ENCODE measurements around the gene NELFB.

GRCh38 chr9:137236238-137236935, 18.7 kb upstream of the NELFB start:
- TF ChIP-seq, protein P1, sequence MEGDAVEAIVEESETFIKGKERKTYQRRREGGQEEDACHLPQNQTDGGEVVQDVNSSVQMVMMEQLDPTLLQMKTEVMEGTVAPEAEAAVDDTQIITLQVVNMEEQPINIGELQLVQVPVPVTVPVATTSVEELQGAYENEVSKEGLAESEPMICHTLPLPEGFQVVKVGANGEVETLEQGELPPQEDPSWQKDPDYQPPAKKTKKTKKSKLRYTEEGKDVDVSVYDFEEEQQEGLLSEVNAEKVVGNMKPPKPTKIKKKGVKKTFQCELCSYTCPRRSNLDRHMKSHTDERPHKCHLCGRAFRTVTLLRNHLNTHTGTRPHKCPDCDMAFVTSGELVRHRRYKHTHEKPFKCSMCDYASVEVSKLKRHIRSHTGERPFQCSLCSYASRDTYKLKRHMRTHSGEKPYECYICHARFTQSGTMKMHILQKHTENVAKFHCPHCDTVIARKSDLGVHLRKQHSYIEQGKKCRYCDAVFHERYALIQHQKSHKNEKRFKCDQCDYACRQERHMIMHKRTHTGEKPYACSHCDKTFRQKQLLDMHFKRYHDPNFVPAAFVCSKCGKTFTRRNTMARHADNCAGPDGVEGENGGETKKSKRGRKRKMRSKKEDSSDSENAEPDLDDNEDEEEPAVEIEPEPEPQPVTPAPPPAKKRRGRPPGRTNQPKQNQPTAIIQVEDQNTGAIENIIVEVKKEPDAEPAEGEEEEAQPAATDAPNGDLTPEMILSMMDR (IDR thresholded peaks at IDR 0.05): peak; percentile 98
- no peak for TF ChIP-seq FOXP1 (CRISPR knock-in tag; IDR thresholded peaks at IDR 0.05; ENCODE audit: borderline replicate concordance)
- TF ChIP-seq MLX (CRISPR knock-in tag; IDR thresholded peaks at IDR 0.05): no peak
- no peak for TF ChIP-seq IRF1 (CRISPR knock-in tag; IDR thresholded peaks at IDR 0.05)
- TF ChIP-seq, protein P2, sequence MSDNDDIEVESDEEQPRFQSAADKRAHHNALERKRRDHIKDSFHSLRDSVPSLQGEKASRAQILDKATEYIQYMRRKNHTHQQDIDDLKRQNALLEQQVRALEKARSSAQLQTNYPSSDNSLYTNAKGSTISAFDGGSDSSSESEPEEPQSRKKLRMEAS (CRISPR knock-in tag; IDR thresholded peaks at IDR 0.05): peak; percentile 52; the same call in 1 of the 2 replicates
- TF ChIP-seq, protein P3, sequence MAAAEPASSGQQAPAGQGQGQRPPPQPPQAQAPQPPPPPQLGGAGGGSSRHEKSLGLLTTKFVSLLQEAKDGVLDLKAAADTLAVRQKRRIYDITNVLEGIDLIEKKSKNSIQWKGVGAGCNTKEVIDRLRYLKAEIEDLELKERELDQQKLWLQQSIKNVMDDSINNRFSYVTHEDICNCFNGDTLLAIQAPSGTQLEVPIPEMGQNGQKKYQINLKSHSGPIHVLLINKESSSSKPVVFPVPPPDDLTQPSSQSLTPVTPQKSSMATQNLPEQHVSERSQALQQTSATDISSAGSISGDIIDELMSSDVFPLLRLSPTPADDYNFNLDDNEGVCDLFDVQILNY (CRISPR knock-in tag; IDR thresholded peaks at IDR 0.05): 0 out of 2 replicates have a peak, but pooled peaks have one; percentile 34
- TF ChIP-seq SMAD3 (CRISPR knock-in tag; IDR thresholded peaks at IDR 0.05; ENCODE audit: borderline replicate concordance): no peak
- TF ChIP-seq USF1 (CRISPR knock-in tag; IDR thresholded peaks at IDR 0.05): no peak
- TF ChIP-seq ATF1 (CRISPR knock-in tag; IDR thresholded peaks at IDR 0.05): no peak
- TF ChIP-seq SMAD4 (CRISPR knock-in tag; IDR thresholded peaks at IDR 0.05): no peak
- TF ChIP-seq, protein P4, sequence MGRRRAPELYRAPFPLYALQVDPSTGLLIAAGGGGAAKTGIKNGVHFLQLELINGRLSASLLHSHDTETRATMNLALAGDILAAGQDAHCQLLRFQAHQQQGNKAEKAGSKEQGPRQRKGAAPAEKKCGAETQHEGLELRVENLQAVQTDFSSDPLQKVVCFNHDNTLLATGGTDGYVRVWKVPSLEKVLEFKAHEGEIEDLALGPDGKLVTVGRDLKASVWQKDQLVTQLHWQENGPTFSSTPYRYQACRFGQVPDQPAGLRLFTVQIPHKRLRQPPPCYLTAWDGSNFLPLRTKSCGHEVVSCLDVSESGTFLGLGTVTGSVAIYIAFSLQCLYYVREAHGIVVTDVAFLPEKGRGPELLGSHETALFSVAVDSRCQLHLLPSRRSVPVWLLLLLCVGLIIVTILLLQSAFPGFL (CRISPR knock-in tag; IDR thresholded peaks at IDR 0.05; ENCODE audit: borderline replicate concordance): no peak
- TF ChIP-seq GTF2I (CRISPR knock-in tag; conservative IDR thresholded peaks at IDR 0.05): no peak

Measured in WTC11 (cell line).